Occipital lobe (tissue), 2 donors: ENCODE data around the gene LMBRD1. TPM values are rescaled to one million over a fixed set of nuclear protein-coding genes. Genes with fewer than 3 reads are reported as not detected.
"Not testable (repeated sequence)": the region's sequence is repeated elsewhere in the genome, so short reads cannot be mapped to it uniquely, and the experiment has no call there.

Source experiments
- DNase-seq: peaks from one replicate; lab custom pipeline; 2025; lab: John Stamatoyannopoulos, UW
- total RNA-seq: library from RNA; depleted of rRNA; stranded (reverse); fragments of >200 nt; gene quantifications from one replicate; pipeline ENCODE4 v1.2.3, GENCODE V29; 2014

The LMBRD1 gene
- 88.6 TPM for total RNA-seq

GRCh38 chr6:69796642-69797390, at the start of gene LMBRD1:
Gene LMBRD1 (minus strand): TSS chr6:69797010. CDS start chr6:69796881, 129 bp downstream.
- peak; percentile 96 for DNase-seq

- DNase-seq, result no peak
Observed at GRCh38 chr6:69846312-69846711, 49.5 kb upstream of the LMBRD1 start.

GRCh38 chr6:69843189-69843588, 46.4 kb upstream of the LMBRD1 start:
- no peak for DNase-seq

GRCh38 chr6:69841862-69842261, 45.1 kb upstream of the LMBRD1 start:
- DNase-seq, result no peak

- no peak for DNase-seq
Observed at GRCh38 chr6:69835414-69836179, 38.8 kb upstream of the LMBRD1 start.

- DNase-seq, result no peak
Observed at GRCh38 chr6:69832558-69832957, 35.7 kb upstream of the LMBRD1 start.

- no peak for DNase-seq
Observed at GRCh38 chr6:69827276-69827893, 30.6 kb upstream of the LMBRD1 start.

GRCh38 chr6:69825904-69826303, 29.1 kb upstream of the LMBRD1 start:
- no peak for DNase-seq

GRCh38 chr6:69824355-69824754, 27.5 kb upstream of the LMBRD1 start:
- not testable (repeated sequence) for DNase-seq

- DNase-seq, result no peak
Observed at GRCh38 chr6:69820438-69820837, 23.6 kb upstream of the LMBRD1 start.

- no peak for DNase-seq
Observed at GRCh38 chr6:69820018-69820417, 23.2 kb upstream of the LMBRD1 start.

- DNase-seq, result no peak
Observed at GRCh38 chr6:69819138-69819537, 22.3 kb upstream of the LMBRD1 start.

- no peak for DNase-seq
Observed at GRCh38 chr6:69818223-69818930, 21.6 kb upstream of the LMBRD1 start.

GRCh38 chr6:69817358-69817757, 20.5 kb upstream of the LMBRD1 start:
- DNase-seq, result no peak

GRCh38 chr6:69816569-69816968, 19.8 kb upstream of the LMBRD1 start:
- DNase-seq, result no peak

GRCh38 chr6:69816026-69816425, 19.2 kb upstream of the LMBRD1 start:
- no peak for DNase-seq

GRCh38 chr6:69813508-69813907, 16.7 kb upstream of the LMBRD1 start:
- DNase-seq, result no peak

GRCh38 chr6:69812746-69813427, 16.1 kb upstream of the LMBRD1 start:
- DNase-seq, result no peak

- no peak for DNase-seq
Observed at GRCh38 chr6:69802995-69803394, 6.2 kb upstream of the LMBRD1 start.

- no peak for DNase-seq
Observed at GRCh38 chr6:69801711-69802110, 4.9 kb upstream of the LMBRD1 start.

GRCh38 chr6:69801225-69801624, 4.4 kb upstream of the LMBRD1 start:
- DNase-seq, result no peak
